SK-N-SH treated with all-trans-retinoic acid at 6 μM for 48 hours (cell line): ENCODE data around the gene TAOK3.

ENCODE experiments used
- BACH2 ChIP-seq: fragments of 250-450 bp; sonication (Bioruptor Pico); IDR thresholded peaks from 2 replicates; pipeline ENCODE4 v1.9.0; 2021; ENCODE audit warnings: mild to moderate bottlenecking, borderline replicate concordance
- GLIS3 ChIP-seq: fragments of 250-450 bp; sonication (Bioruptor Pico); IDR thresholded peaks from 2 replicates; pipeline ENCODE4 v1.5.0; 2020; ENCODE audit warnings: mild to moderate bottlenecking, moderate library complexity
- ISL1 ChIP-seq: fragments of 250-450 bp; sonication (Bioruptor Pico); IDR thresholded peaks from 2 replicates; pipeline ENCODE4 v2.1.2; 2022; ENCODE audit warnings: mild to moderate bottlenecking, moderate library complexity
- OSR1 ChIP-seq: fragments of 250-450 bp; sonication (Bioruptor Pico); IDR thresholded peaks from 2 replicates; pipeline ENCODE4 v1.8.0; 2022; ENCODE audit warnings: moderate library complexity, mild to moderate bottlenecking, inconsistent platforms
- RARB ChIP-seq: fragments of 250-450 bp; sonication (Bioruptor Pico); IDR thresholded peaks from 2 replicates; pipeline ENCODE4 v1.8.0; 2021; ENCODE audit warnings: mild to moderate bottlenecking, moderate library complexity
- SNAI2 ChIP-seq: fragments of 250-450 bp; sonication (Bioruptor Pico); IDR thresholded peaks from 2 replicates; pipeline ENCODE4 v1.5.0; 2020; ENCODE audit warnings: mild to moderate bottlenecking, moderate library complexity
- TOX ChIP-seq: fragments of 250-450 bp; sonication (Bioruptor Pico); IDR thresholded peaks from 2 replicates; pipeline ENCODE4 v1.8.0; 2021; ENCODE audit warnings: mild to moderate bottlenecking, moderate library complexity, borderline replicate concordance
- ZFP3 ChIP-seq: fragments of 250-450 bp; sonication (Bioruptor Pico); IDR thresholded peaks from 2 replicates; pipeline ENCODE4 v1.5.0; 2020; ENCODE audit warnings: mild to moderate bottlenecking, moderate library complexity
- ZFP30 ChIP-seq: fragments of 450-650 bp; formaldehyde crosslinking; IDR thresholded peaks from 2 replicates; pipeline ENCODE4 v1.5.0; 2022; ENCODE audit warnings: mild to moderate bottlenecking, moderate library complexity
- ZNF565 ChIP-seq: fragments of 450-650 bp; formaldehyde crosslinking; conservative IDR thresholded peaks from 2 replicates; pipeline ENCODE4 v1.5.0; 2020; ENCODE audit warnings: low read depth, mild to moderate bottlenecking, moderate library complexity
- ZNF70 ChIP-seq: fragments of 450-650 bp; formaldehyde crosslinking; IDR thresholded peaks from 2 replicates; pipeline ENCODE4 v1.5.0; 2020; ENCODE audit warnings: mild to moderate bottlenecking, moderate library complexity
- TF ChIP-seq, protein P1 (sequence below): fragments of 250-450 bp; sonication (Bioruptor Pico); IDR thresholded peaks from 2 replicates; pipeline ENCODE4 v1.8.0; 2020; ENCODE audit warnings: mild to moderate bottlenecking, moderate library complexity, borderline replicate concordance
- TF ChIP-seq, protein P2 (sequence below): fragments of 250-450 bp; sonication (Bioruptor Pico); IDR thresholded peaks from 2 replicates; pipeline ENCODE4 v1.8.0; 2021; ENCODE audit warnings: low read depth, mild to moderate bottlenecking, moderate library complexity, borderline replicate concordance

DNA sequence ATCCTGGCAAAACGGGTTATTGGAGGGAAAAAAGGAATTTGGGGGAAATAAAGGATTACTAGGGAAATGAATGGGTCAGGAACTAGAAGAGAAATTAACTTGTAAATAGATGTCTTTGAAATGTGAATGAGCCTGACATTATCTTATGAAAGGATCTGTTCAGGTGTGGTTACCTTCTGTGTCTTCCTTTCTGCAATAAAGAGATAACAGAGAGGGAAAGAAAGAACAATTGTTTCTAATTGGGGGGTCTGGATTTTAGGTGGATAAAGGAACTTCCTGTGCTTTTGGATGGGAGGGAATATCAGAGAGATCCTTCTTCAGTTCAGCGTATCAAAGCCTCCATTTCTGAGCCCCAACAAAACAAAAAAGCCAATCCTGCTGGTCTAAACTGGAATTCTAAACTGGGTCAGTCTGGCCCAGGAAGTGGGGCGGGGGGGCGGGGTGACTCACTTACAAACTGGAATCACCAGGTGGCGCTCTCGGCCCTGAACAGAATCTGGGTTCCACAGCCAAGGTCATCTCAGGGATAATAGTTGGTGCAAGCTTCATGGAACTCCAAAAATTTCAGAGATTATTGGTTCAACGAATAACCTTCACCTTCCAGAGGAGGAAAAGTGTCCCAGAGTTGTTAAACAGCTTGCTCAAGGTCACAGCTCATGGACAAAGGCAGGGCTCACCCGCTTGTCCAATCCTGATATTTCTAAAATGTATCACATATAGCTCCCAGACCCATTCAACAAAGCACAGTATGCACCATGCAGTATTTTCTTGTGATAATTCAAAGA lies 251.9 kb downstream of the TAOK3 start:
- no peak for TF ChIP-seq ZFP3 (CRISPR knock-in tag)
- no peak for TF ChIP-seq TOX (CRISPR knock-in tag)
- no peak for TF ChIP-seq BACH2 (CRISPR knock-in tag)
- TF ChIP-seq, protein P1, sequence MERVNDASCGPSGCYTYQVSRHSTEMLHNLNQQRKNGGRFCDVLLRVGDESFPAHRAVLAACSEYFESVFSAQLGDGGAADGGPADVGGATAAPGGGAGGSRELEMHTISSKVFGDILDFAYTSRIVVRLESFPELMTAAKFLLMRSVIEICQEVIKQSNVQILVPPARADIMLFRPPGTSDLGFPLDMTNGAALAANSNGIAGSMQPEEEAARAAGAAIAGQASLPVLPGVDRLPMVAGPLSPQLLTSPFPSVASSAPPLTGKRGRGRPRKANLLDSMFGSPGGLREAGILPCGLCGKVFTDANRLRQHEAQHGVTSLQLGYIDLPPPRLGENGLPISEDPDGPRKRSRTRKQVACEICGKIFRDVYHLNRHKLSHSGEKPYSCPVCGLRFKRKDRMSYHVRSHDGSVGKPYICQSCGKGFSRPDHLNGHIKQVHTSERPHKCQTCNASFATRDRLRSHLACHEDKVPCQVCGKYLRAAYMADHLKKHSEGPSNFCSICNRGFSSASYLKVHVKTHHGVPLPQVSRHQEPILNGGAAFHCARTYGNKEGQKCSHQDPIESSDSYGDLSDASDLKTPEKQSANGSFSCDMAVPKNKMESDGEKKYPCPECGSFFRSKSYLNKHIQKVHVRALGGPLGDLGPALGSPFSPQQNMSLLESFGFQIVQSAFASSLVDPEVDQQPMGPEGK (CRISPR knock-in tag) = no peak
- TF ChIP-seq ZFP30 = no peak
- no peak for TF ChIP-seq ISL1 (CRISPR knock-in tag)
- no peak for TF ChIP-seq RARB
- TF ChIP-seq SNAI2 (CRISPR knock-in tag) = no peak
- no peak for TF ChIP-seq ZNF70
- no peak for TF ChIP-seq OSR1
- TF ChIP-seq GLIS3 (CRISPR knock-in tag) = no peak
- TF ChIP-seq ZNF565 (CRISPR knock-in tag) = no peak
- TF ChIP-seq, protein P2, sequence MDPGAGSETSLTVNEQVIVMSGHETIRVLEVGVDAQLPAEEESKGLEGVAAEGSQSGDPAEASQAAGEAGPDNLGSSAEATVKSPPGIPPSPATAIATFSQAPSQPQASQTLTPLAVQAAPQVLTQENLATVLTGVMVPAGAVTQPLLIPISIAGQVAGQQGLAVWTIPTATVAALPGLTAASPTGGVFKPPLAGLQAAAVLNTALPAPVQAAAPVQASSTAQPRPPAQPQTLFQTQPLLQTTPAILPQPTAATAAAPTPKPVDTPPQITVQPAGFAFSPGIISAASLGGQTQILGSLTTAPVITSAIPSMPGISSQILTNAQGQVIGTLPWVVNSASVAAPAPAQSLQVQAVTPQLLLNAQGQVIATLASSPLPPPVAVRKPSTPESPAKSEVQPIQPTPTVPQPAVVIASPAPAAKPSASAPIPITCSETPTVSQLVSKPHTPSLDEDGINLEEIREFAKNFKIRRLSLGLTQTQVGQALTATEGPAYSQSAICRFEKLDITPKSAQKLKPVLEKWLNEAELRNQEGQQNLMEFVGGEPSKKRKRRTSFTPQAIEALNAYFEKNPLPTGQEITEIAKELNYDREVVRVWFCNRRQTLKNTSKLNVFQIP (CRISPR knock-in tag) = no peak
